ENCODE data around the gene TRIM62. TPM values are rescaled to one million over a fixed set of nuclear protein-coding genes. Genes with fewer than 3 reads are reported as not detected.
A peak's percentile ranks its signal among the peaks of the same experiment; 100 is the strongest.
"Not testable (repeated sequence)": the region's sequence is repeated elsewhere in the genome, so short reads cannot be mapped to it uniquely, and the experiment has no call there.

TRIM62 gene
- polyA plus RNA-seq, 4 donors: 2.4 to 3.6 (median 2.8) TPM

DNA sequence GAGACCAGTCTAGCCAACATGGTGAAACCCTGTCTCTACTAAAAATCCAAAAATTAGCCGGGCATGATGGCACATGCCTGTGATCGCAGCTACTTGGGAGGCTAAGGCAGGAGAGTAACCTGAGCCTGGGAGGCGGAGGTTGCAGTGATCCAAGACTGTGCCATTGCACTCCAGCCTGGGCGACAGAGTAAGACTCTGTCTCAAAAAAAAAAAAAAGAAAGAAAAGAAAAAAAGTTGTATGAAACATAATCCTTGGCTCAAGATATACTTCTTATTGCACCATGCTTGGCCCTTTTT lies 81.8 kb downstream of the TRIM62 start:
- H3K36me3 ChIP-seq (ENCODE audit: control insufficient read depth in 3 of 3, insufficient read depth in 2 of 3, low read depth in 1 of 3, low read length in 3 of 3); DNase-seq; H3K9me3 ChIP-seq (ENCODE audit: control insufficient read depth in 2 of 2, insufficient read depth in 1 of 2, low read depth in 1 of 2, low read length in 1 of 2); H3K4me1 ChIP-seq (ENCODE audit: control insufficient read depth in 3 of 3, insufficient read depth in 2 of 3, low read depth in 1 of 3, low read length in 2 of 3); FAIRE-seq; H3K4me3 ChIP-seq (ENCODE audit: low read depth in 1 of 3, low read length in 3 of 3); H3K27me3 ChIP-seq (ENCODE audit: control insufficient read depth in 3 of 3, insufficient read depth in 3 of 3, low read length in 3 of 3): not testable (repeated sequence)
- 86 to 99% (median 96%) methylated on average over 4 of the region's 4 CpGs for WGBS, 3 donors
- peak overlapping the region in 1 of 3 donors; percentile 82 for H3K27ac ChIP-seq (ENCODE audit: low read depth in 1 of 3, low read length in 2 of 3)

DNA sequence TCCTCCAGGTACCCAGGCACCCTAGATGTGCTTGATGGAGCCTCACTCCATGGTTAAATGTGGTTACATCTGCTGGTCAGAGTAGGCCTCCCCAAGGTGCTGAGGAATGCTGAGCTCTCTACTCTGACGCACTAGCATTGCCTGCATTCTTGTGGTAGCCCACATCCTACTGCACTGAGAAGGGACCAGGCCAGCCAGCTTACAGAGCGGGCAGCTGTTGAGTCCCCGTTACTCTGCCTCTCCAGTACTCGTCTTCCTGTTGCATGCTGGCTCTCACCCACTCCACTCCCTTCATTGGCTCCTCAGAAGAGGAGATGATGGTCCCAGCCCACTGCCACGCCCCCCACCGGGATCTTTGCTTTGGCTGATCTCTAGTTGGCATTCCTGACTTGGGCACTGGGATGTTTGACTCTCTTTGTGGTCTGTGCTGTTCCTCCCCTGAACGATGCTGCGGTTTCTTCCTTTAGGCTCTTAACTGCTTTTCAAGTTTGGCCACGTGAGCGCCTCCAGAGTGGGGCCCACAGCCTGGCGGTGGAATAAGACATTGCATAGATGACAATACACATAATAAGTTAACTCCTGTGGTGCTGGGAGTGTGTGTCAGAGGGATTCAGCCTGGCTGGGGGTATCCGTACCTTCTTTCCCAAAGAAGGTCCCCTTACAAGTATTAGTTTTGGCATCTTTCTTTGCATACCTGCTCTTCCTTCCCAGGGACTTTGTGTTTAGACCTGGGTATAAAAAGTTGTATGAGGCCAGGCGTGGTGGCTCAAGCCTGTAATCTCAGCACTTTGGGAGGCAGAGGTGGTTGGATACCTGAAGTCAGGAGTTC lies 82.3 kb downstream of the TRIM62 start:
- Histone ChIP-seq H3K4me3 (ENCODE audit: low read depth in 1 of 3, low read length in 3 of 3) (no peak overlapping the region), H3K27me3 (ENCODE audit: control insufficient read depth in 3 of 3, insufficient read depth in 3 of 3, low read length in 3 of 3) (no peaks in the 10 kb centered on the region), H3K4me1 (ENCODE audit: control insufficient read depth in 3 of 3, insufficient read depth in 2 of 3, low read depth in 1 of 3, low read length in 2 of 3) (no peaks in the 10 kb centered on the region), H3K36me3 (ENCODE audit: control insufficient read depth in 3 of 3, insufficient read depth in 2 of 3, low read depth in 1 of 3, low read length in 3 of 3) (no peaks in the 10 kb centered on the region), H3K9me3 (ENCODE audit: control insufficient read depth in 2 of 2, insufficient read depth in 1 of 2, low read depth in 1 of 2, low read length in 1 of 2) (no peaks in the 10 kb centered on the region), H3K27ac (ENCODE audit: low read depth in 1 of 3, low read length in 2 of 3) (peak overlapping the region; percentile 40 to 82 (median 46))
- FAIRE-seq (no peak), DNase-seq (peak; percentile 43 to 67)
- 57 to 79% (median 60%) methylated on average over 13 of the region's 13 CpGs for WGBS, 3 donors

DNA sequence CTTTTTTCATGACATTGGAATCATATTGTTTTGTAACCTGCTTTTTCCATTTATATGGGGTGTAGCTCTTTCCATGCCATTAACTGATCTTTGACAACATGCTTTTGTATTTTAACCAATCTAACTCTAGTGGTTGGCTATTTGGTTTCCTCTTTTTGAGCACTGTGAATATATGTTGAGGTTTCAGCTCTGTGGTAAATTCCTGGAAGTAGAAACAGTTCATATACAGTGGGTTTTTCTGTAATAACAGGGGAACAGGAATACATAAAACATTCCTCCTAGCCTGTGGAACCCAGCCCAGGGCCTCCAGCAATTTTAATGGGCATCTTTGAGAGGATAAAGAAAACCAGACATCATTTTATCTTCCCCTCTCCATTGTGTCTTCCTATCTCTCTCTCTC lies 83.5 kb downstream of the TRIM62 start:
- H3K9me3 ChIP-seq (ENCODE audit: control insufficient read depth in 2 of 2, insufficient read depth in 1 of 2, low read depth in 1 of 2, low read length in 1 of 2): no peaks in the 10 kb centered on the region
- H3K4me3 ChIP-seq (ENCODE audit: low read depth in 1 of 3, low read length in 3 of 3): no peak overlapping the region
- no peaks in the 10 kb centered on the region for H3K36me3 ChIP-seq (ENCODE audit: control insufficient read depth in 3 of 3, insufficient read depth in 2 of 3, low read depth in 1 of 3, low read length in 3 of 3)
- H3K27ac ChIP-seq (ENCODE audit: low read depth in 1 of 3, low read length in 2 of 3): peak overlapping the region in 1 of 3 donors; percentile 82
- DNase-seq (peak in 1 of 2 donors; percentile 37), FAIRE-seq (no peak)
- no peaks in the 10 kb centered on the region for H3K4me1 ChIP-seq (ENCODE audit: control insufficient read depth in 3 of 3, insufficient read depth in 2 of 3, low read depth in 1 of 3, low read length in 2 of 3)
- H3K27me3 ChIP-seq (ENCODE audit: control insufficient read depth in 3 of 3, insufficient read depth in 3 of 3, low read length in 3 of 3): no peaks in the 10 kb centered on the region

DNA sequence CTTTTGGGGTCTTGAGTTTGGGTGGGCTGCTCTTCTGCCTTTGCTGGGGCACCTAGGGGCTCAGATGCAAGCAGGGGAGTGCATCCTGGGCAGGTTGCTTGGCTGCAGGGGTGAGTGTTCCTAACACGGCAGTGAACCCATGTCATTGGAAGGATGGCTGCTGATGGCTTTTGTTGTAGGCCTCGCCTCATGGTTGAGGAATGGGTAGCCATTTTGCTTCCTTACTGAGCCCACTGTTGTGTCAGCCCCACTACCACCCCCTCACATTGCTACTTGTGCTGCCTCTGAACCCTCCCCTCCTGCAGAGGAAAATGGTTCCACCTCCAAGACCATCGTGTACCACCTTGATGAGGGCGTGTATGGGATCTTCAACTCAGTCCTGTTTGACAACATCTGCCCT lies 84.1 kb downstream of the TRIM62 start:
- Histone ChIP-seq H3K27me3 (ENCODE audit: control insufficient read depth in 3 of 3, insufficient read depth in 3 of 3, low read length in 3 of 3) (no peaks in the 10 kb centered on the region), H3K9me3 (ENCODE audit: control insufficient read depth in 2 of 2, insufficient read depth in 1 of 2, low read depth in 1 of 2, low read length in 1 of 2) (no peaks in the 10 kb centered on the region), H3K27ac (ENCODE audit: low read depth in 1 of 3, low read length in 2 of 3) (no peak overlapping the region), H3K4me1 (ENCODE audit: control insufficient read depth in 3 of 3, insufficient read depth in 2 of 3, low read depth in 1 of 3, low read length in 2 of 3) (no peaks in the 10 kb centered on the region), H3K36me3 (ENCODE audit: control insufficient read depth in 3 of 3, insufficient read depth in 2 of 3, low read depth in 1 of 3, low read length in 3 of 3) (no peaks in the 10 kb centered on the region), H3K4me3 (ENCODE audit: low read depth in 1 of 3, low read length in 3 of 3) (no peak overlapping the region)
- no peak for FAIRE-seq
- WGBS, 3 donors: 91 to 96% (median 95%) methylated on average over 4 of the region's 4 CpGs
- no peak for DNase-seq

DNA sequence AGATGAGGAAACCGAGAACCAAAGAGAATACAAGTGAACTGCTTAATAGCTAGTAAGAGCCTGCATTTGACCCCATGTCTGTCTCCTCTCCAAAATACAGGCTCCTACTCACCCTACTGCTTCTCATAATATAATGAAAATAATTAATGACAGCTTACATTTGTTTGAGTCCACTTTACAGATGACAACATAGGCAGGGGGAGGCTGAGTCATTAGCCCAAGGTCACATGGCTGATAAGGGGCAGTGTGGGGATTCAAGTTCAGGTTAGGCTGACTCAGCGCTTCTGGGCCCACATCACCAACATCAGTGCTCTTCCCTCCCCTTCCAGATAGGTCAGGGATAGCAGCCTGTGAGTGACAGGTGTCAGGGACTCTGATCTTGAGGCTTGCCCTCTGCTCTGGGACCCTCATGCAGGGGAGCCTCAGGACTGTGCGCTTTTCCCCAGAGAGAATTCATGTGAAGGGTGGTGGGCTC lies 84.7 kb downstream of the TRIM62 start:
- Histone ChIP-seq H3K4me1 (ENCODE audit: control insufficient read depth in 3 of 3, insufficient read depth in 2 of 3, low read depth in 1 of 3, low read length in 2 of 3) (no peaks in the 10 kb centered on the region), H3K9me3 (ENCODE audit: control insufficient read depth in 2 of 2, insufficient read depth in 1 of 2, low read depth in 1 of 2, low read length in 1 of 2) (no peaks in the 10 kb centered on the region), H3K27ac (ENCODE audit: low read depth in 1 of 3, low read length in 2 of 3) (no peak overlapping the region), H3K4me3 (ENCODE audit: low read depth in 1 of 3, low read length in 3 of 3) (no peak overlapping the region), H3K36me3 (ENCODE audit: control insufficient read depth in 3 of 3, insufficient read depth in 2 of 3, low read depth in 1 of 3, low read length in 3 of 3) (no peaks in the 10 kb centered on the region), H3K27me3 (ENCODE audit: control insufficient read depth in 3 of 3, insufficient read depth in 3 of 3, low read length in 3 of 3) (no peaks in the 10 kb centered on the region)
- WGBS, 3 donors: 91 to 96% (median 93%) methylated on average over 3 of the region's 3 CpGs
- FAIRE-seq: no peak
- no peak for DNase-seq

DNA sequence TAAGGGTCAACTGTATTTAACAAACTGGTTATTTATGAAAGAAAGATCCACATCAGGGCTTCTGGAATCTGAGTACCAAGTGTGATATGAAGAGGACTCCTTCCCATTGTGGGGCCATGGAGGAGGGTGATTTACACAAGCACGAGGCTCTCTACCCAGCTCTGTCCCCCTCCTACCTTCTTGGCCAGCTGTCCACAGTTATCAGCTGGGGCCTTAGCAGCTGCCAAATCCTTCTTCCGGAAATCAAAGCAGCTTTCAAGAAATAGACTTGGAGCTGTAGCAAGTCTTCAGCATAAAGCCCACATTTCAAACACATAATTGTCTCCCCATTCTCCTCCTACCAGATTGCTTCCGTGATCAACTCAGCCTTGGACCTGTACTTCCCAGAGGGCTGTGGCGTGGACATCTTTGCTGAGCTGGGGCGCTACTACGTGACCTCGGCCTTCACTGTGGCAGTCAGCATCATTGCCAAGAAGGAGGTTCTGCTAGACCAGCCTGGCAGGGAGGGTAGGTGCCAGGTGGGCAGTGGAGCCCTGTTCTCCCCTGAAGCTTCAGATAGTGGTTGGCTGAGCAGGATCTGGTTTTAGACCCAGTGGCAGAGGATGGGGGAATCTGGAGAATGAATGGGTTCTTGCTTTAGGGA lies 85.4 kb downstream of the TRIM62 start:
- Histone ChIP-seq H3K9me3 (ENCODE audit: control insufficient read depth in 2 of 2, insufficient read depth in 1 of 2, low read depth in 1 of 2, low read length in 1 of 2) (no peaks in the 10 kb centered on the region), H3K27ac (ENCODE audit: low read depth in 1 of 3, low read length in 2 of 3) (no peak overlapping the region), H3K27me3 (ENCODE audit: control insufficient read depth in 3 of 3, insufficient read depth in 3 of 3, low read length in 3 of 3) (no peaks in the 10 kb centered on the region), H3K36me3 (ENCODE audit: control insufficient read depth in 3 of 3, insufficient read depth in 2 of 3, low read depth in 1 of 3, low read length in 3 of 3) (no peaks in the 10 kb centered on the region), H3K4me1 (ENCODE audit: control insufficient read depth in 3 of 3, insufficient read depth in 2 of 3, low read depth in 1 of 3, low read length in 2 of 3) (no peaks in the 10 kb centered on the region), H3K4me3 (ENCODE audit: low read depth in 1 of 3, low read length in 3 of 3) (no peak overlapping the region)
- 75 to 80% (median 78%) methylated on average over 7 of the region's 7 CpGs for WGBS, 3 donors
- DNase-seq (no peak), FAIRE-seq (no peak)

Other genes with a start within 250 kb of the TRIM62 start
- gene RNF19B, start 217.2 kb downstream of the TRIM62 start, polyA plus RNA-seq: 10 to 100 TPM; 20.8 to 29.2 (median 28.9) TPM
- 100 to 1,000 TPM; 180 to 210 (median 205) TPM for gene AK2, start 145.2 kb downstream of the TRIM62 start, polyA plus RNA-seq
- 1 to 10 TPM in 3 of 4 donors, not detected in 1; 1.1 to 1.6 (median 1.5) TPM for gene AZIN2, start 100.9 kb downstream of the TRIM62 start, polyA plus RNA-seq
- gene ZNF362, start 74.4 kb upstream of the TRIM62 start, polyA plus RNA-seq: 10 to 100 TPM in 2 of 4 donors, 1 to 10 TPM in 2; 3.1 to 27.1 (median 8.1) TPM
- gene A3GALT2, start 139.1 kb upstream of the TRIM62 start, polyA plus RNA-seq: under 1 TPM in 1 of 4 donors, not detected in 3; 0.04 TPM
- 100 to 1,000 TPM in 1 of 4 donors, 10 to 100 TPM in 3; 41.2 to 110 (median 47.8) TPM for gene PHC2, start 249.1 kb upstream of the TRIM62 start, polyA plus RNA-seq